Gastrocnemius medialis (tissue), 4 donors: ENCODE data around the gene CIB2.

ENCODE experiments used
- CTCF ChIP-seq, 5 experiments: fragments of 450-650 bp in 3 of 5; fragments of 200-600 bp in 2 of 5; sonication (generic) in 2 of 5; IDR thresholded peaks in 4 of 5; conservative IDR thresholded peaks in 1 of 5; 1 replicate in 4 of 5; 2 replicates in 1 of 5; pipeline ENCODE4 v1.5.1; 2016 to 2019; ENCODE audit warnings: antibody characterized with exemption in 5 of 5, mild to moderate bottlenecking in 3 of 5, moderate library complexity in 3 of 5
- POLR2A ChIP-seq, 2 donors: fragments of 450-650 bp; IDR thresholded peaks; one replicate each; pipeline ENCODE4 v1.6.1; 2017; ENCODE audit warnings: antibody characterized with exemption in 2 of 2, mild to moderate bottlenecking in 2 of 2, moderate library complexity in 2 of 2

- TF ChIP-seq CTCF (IDR thresholded peaks at IDR 0.05 in 4 of 5, conservative IDR thresholded peaks at IDR 0.05 in 1 of 5) (no peak), POLR2A (IDR thresholded peaks at IDR 0.05) (no peak)
These were observed 3.4 kb downstream of the CIB2 start for GRCh38 chr15:78127882-78128281.
